Natural killer cell treated with Interleukin-12 subunit alpha and Interleukin-12 subunit beta and Interleukin-15 and Interleukin-18, amount 100 ng/mL, for 72 hours (primary cell): ENCODE measurements around the gene DNTTIP2. TPM values are rescaled to one million over a fixed set of nuclear protein-coding genes. Genes with fewer than 3 reads are reported as not detected.

ENCODE experiments used
- ATAC-seq, 2 donors: fragments of 150-1000 bp; cut with Tn5 transposase in 1 of 2; sonication (Bioruptor Pico), chemical (Tn5 transposase) in 1 of 2; 2 replicates each; pipeline ENCODE4 v1.10.0; 2021
- DNase-seq: peaks from one replicate; pipeline ENCODE4 v3.0.0; 2022; ENCODE audit warnings: low spot score
- H3K27ac Mint-ChIP-seq, 2 donors: 1 replicate in 1 of 2; 2 replicates in 1 of 2; pipeline ENCODE4 v1.8.0; 2022; ENCODE audit warnings: mixed read lengths in 2 of 2, mild to moderate bottlenecking in 1 of 2, moderate library complexity in 1 of 2
- H3K27me3 Mint-ChIP-seq, 2 donors: 1 replicate in 1 of 2; 2 replicates in 1 of 2; pipeline ENCODE4 v1.8.0; 2022; ENCODE audit warnings: mixed read lengths in 2 of 2
- H3K36me3 Mint-ChIP-seq: one replicate; pipeline ENCODE4 v1.8.0; 2022; ENCODE audit warnings: mixed read lengths
- H3K4me1 Mint-ChIP-seq, 2 donors: 1 replicate in 1 of 2; 2 replicates in 1 of 2; pipeline ENCODE4 v1.8.0; 2022; ENCODE audit warnings: low read depth in 2 of 2, mixed read lengths in 2 of 2, mild to moderate bottlenecking in 1 of 2
- H3K4me3 Mint-ChIP-seq: one replicate; pipeline ENCODE4 v1.8.0; 2022; ENCODE audit warnings: mixed read lengths
- H3K9me3 Mint-ChIP-seq: 2 replicates; pipeline ENCODE4 v1.8.0; 2022; ENCODE audit warnings: mixed read lengths
- total RNA-seq, 2 donors: library from RNA; stranded (reverse); gene quantifications; one replicate each; pipeline ENCODE4 v1.2.3, GENCODE V29; 2022

The DNTTIP2 gene
- total RNA-seq, 2 donors from 2014 or later, result 78.4 to 101 TPM

DNA sequence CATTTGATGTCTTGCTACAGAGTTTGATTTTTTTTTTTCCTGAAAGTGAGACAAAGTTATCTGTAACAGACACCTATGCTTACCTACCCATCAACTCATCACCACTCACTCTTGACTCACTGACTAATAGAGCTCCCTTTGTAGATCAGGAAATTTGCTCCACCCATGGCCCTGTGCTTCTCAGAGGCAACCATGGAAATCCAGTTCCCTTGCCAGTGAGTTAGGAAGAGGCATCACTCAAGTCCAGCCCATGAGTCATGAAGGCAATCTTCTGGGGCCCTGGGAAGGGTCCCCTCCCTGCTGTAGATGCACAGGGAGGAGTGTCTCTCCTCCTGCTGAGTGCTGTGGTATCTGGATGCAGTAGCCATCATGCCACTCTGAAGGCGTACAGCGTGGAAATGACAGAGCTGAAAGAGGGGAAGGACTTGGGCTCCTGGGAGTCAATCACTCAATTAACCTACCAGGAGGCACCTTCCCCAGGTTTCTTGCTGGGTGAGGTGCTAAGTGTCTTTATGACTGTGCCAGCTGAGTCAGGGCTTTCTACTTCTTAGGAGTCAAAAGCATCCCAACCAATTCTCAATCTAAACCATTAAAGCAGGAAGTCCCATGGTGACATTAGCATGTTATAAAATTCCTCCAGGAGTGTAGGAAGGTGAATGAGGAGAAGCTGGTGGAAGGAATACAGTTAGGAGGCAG, 56.1 kb downstream of the DNTTIP2 start:
- no peak for DNase-seq
- Mint-ChIP-seq H3K4me3 (no peak overlapping the region), H3K9me3 (no peaks in the 10 kb centered on the region), H3K27me3 (peaks cover 0 to 5% of the 10 kb centered on the region in 2 donors), H3K27ac (no peak overlapping the region), H3K4me1 (peaks cover 8 to 9% of the 10 kb centered on the region in 2 donors), H3K36me3 (no peaks in the 10 kb centered on the region)
- no peak for ATAC-seq

DNA sequence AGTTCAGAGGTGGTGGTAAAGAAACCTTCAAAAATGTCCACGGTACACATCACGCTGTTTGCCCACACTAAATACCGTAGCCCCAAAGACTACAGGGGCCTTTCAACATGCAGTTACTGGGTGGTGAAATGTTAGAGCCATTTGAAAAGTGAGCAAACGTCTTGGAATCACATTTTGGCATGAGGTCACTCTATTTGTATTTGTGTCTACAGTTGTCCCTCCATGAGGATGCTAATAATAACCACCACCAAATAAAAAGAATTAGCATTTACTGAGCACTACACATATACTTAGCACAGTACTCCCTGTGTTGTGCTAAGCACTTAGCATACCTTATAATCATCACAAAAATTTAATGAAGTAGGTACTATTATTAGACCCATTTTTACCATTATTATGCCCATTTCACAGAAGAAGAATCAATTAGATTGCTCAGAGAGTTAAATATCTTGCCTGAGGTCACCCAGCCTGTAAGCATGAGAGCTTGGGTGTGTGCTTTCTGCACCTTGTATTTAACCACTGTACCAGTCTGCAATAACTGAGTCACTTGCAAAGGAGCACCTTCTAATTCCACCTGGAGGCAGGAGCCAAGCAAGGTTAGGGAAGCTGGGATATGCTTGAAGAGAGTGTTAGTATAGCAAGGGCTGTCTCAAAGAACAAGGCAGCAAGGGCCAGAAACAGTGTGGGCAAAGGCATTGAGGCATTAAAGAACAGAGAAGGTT, 57.4 kb downstream of the DNTTIP2 start:
- DNase-seq (no peak), ATAC-seq (no peak)
- H3K27ac Mint-ChIP-seq, result no peak overlapping the region
- no peaks in the 10 kb centered on the region for H3K36me3 Mint-ChIP-seq
- peaks cover 0 to 3% of the 10 kb centered on the region in 2 donors for H3K27me3 Mint-ChIP-seq
- peaks cover 21% of the 10 kb centered on the region in 2 donors for H3K4me1 Mint-ChIP-seq
- H3K4me3 Mint-ChIP-seq, result no peak overlapping the region
- no peaks in the 10 kb centered on the region for H3K9me3 Mint-ChIP-seq

DNA sequence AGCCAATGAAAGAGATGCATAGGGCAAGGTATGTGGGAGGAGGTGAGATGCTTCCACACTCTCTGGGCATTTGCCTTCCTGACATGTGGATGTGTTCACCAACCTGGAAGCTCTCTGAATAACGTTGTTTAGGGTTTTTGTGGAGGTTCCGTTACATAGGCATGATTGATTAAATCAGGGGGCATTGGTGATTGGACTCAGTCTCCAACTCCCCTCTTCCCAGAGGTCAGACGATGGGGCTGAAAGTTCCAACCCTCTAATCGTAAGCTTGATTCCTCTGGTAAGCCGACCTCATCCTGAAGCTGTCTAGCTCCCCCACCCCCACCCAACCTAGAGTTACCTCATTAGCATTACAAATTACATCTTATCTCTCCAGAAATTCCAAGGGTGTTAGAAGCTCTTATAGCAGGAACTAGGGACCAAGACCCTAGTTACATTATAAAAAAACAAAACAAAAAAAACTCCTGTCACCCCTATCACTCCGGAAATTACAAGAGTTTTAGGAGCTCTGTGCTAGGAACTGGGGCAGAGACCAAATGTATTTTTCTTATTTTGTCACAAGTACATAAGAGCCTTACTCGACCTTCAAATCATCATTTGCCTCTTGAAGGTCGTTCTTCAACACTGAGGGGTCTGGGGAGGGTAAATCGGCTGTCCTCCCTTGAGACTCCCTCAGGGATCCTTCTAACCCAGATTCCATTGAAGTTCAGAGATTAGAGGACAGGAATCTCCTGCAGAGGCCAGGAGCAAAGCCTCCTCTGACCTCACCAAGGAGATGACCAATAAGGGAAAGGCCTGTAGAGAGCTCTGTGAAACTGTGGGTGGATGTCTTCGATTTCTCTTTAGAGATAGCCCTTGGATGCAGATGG, 58.2 kb downstream of the DNTTIP2 start:
- DNase-seq, result no peak
- Mint-ChIP-seq H3K27ac (no peak overlapping the region), H3K4me3 (no peak overlapping the region), H3K4me1 (peaks cover 21 to 22% of the 10 kb centered on the region in 2 donors), H3K36me3 (no peaks in the 10 kb centered on the region), H3K27me3 (peaks cover 0 to 3% of the 10 kb centered on the region in 2 donors), H3K9me3 (no peaks in the 10 kb centered on the region)
- ATAC-seq, result no peak

DNA sequence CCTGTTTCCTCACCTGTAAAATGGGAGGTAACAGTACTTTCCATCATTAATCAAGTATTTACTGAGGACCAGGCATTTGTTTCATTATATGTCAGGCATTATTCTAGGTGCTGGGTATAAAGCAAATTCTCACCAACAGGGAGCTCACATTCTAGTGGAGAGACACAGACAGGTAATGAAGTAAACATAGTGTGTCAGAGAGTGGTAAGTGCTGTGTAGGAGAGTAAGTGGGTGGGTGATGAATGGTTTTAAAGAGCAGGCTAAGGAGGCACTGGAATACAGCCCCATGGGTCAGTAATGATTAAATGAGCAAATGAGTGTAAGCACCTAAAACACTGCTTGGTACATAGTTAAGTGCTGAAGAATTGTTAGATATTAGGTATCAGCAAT, 60.4 kb downstream of the DNTTIP2 start:
- Mint-ChIP-seq H3K27me3 (peaks cover 0 to 3% of the 10 kb centered on the region in 2 donors), H3K36me3 (no peaks in the 10 kb centered on the region), H3K27ac (peak overlapping the region; percentile 36 to 87), H3K4me1 (peaks cover 24 to 26% of the 10 kb centered on the region in 2 donors), H3K4me3 (peak overlapping the region; percentile 13), H3K9me3 (no peaks in the 10 kb centered on the region)
- DNase-seq (no peak), ATAC-seq (no peak)

DNA sequence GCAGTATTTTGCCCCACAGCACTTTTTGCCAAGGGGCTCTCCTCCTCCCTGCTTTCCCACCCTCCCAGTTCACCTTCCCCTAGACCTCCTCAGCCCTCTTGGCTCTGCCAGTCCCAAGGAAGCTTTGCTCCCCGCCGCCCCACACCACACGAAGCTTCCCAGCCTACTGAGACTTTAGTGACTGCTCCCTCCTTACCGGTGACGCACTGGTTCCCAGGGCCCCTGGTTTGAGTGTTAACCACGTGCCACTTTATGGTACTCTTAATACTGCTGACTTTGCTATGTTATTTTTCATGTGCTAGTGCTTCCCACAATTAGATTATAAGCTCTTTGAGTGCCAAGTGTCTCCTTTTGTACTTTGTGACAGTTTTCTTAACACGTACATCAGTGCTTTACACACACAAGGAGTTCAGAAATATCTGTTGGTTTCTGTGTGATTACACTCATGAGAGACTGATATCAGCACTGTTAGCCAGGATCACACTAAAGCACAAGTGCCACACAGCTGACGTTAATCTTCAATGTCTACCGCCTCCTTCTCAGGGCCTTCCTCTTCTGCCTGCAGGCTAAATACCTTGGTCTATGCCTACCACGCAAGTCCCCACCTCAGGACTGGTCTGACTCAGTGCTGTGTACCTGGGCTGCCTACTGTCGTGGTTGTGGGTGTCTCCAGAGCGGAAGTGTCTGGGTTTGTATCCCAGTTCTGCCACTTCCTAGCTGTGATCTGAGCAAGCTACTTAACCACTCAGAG, 61.0 kb downstream of the DNTTIP2 start:
- ATAC-seq (peak; percentile 72 to 74), DNase-seq (no peak)
- Mint-ChIP-seq H3K27ac (peak overlapping the region; percentile 36 to 87), H3K9me3 (no peaks in the 10 kb centered on the region), H3K36me3 (no peaks in the 10 kb centered on the region), H3K4me1 (peaks cover 26 to 32% of the 10 kb centered on the region in 2 donors), H3K27me3 (peaks cover 0 to 3% of the 10 kb centered on the region in 2 donors), H3K4me3 (peak overlapping the region; percentile 13)

DNA sequence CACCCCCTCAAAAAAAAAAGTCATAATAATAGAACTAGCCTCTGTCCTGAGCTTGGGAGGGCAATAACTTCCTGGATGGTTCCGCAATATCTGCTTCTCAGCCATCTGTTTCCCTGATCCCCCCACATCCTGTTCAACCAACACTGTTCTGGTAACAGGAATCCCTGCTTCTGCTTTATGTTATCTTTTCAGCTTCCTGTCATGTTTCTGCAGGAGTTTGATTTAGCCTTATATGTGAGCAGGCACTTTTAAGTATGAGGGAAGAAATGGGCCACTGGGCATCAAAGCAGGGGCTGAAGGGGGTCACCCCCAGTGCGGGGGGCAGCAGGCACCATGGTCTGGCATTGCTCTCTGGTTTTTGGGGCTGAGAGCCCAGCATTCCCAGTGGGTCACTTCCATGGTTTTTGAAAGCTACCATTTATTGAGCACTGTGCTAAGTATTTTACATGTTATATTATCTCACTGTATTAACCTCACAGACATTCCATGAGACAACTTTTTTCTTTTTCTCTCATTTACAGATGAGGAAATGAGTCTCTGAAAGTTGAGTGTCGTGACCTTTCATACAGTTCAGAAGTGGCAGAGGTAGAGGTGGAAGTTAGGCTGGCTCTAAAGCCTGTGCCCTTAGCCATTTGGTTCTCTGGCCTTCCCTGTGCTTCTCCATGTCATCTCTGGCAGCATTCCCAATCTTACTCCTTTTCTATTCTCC, 61.9 kb downstream of the DNTTIP2 start:
- DNase-seq (no peak), ATAC-seq (no peak)
- H3K27me3 Mint-ChIP-seq, result peaks cover 0 to 3% of the 10 kb centered on the region in 2 donors
- peak overlapping the region; percentile 36 to 87 for H3K27ac Mint-ChIP-seq
- peak overlapping the region; percentile 8 for H3K4me3 Mint-ChIP-seq
- H3K36me3 Mint-ChIP-seq, result no peaks in the 10 kb centered on the region
- peaks cover 30 to 40% of the 10 kb centered on the region in 2 donors for H3K4me1 Mint-ChIP-seq
- no peaks in the 10 kb centered on the region for H3K9me3 Mint-ChIP-seq

Other genes starting within 250 kb of the DNTTIP2 start
- 10 to 100 TPM; 10.8 to 30.8 TPM for gene BCAR3, start 197.4 kb downstream of the DNTTIP2 start, total RNA-seq
- 10 to 100 TPM; 27.8 to 31.4 TPM for gene GCLM, start 30.2 kb upstream of the DNTTIP2 start, total RNA-seq
- gene ABCA4, start 241.9 kb upstream of the DNTTIP2 start, total RNA-seq, result not detected